Measurements from ENCODE around the gene STX18.

- no peak for TF ChIP-seq HDAC6 (IDR thresholded peaks at IDR 0.05; ENCODE audit: unreplicated experiment)
- no peak for TF ChIP-seq CTCF (IDR thresholded peaks at IDR 0.05 in 2 of 3, conservative IDR thresholded peaks at IDR 0.05 in 1 of 3; ENCODE audit: control insufficient read depth in 2 of 3, extremely low read depth in 1 of 3, insufficient read depth in 1 of 3, low read depth in 3 of 3, low read length in 3 of 3)
- TF ChIP-seq ZNF592 (IDR thresholded peaks at IDR 0.05) = no peak
- TF ChIP-seq ZNF207 (IDR thresholded peaks at IDR 0.05; ENCODE audit: borderline replicate concordance) = no peak
- TF ChIP-seq ZNF24 (IDR thresholded peaks at IDR 0.05) = no peak
- TF ChIP-seq EP300 (IDR thresholded peaks at IDR 0.05; ENCODE audit: borderline replicate concordance in 1 of 2, control insufficient read depth in 1 of 2, low read depth in 2 of 2, low read length in 2 of 2) = no peak
- no peak for TF ChIP-seq WRNIP1 (IDR thresholded peaks at IDR 0.05; ENCODE audit: borderline replicate concordance, low read depth, low read length)
- no peak for TF ChIP-seq KDM1A (IDR thresholded peaks at IDR 0.05; ENCODE audit: borderline replicate concordance)
- no peak for TF ChIP-seq POLR2A (IDR thresholded peaks at IDR 0.05; ENCODE audit: low read depth, low read length)
- no peak for TF ChIP-seq CEBPB (IDR thresholded peaks at IDR 0.05; ENCODE audit: borderline replicate concordance in 1 of 2, low read depth in 2 of 2, low read length in 2 of 2)
- TF ChIP-seq EZH2 (IDR thresholded peaks at IDR 0.05; ENCODE audit: borderline replicate concordance, control insufficient read depth, low read depth, low read length) = no peak
- no peak for TF ChIP-seq SIX5 (IDR thresholded peaks at IDR 0.05; ENCODE audit: low read depth, low read length, severe bottlenecking)
- no peak for TF ChIP-seq MXI1 (IDR thresholded peaks at IDR 0.05; ENCODE audit: low read depth, low read length)
- no peak for TF ChIP-seq SREBF2 (IDR thresholded peaks at IDR 0.05; ENCODE audit: low read length)
Observed at GRCh38 chr4:4526401-4526800, 15.4 kb downstream of the STX18 start.
